Ectodermal cell (in vitro differentiated cells): ENCODE data around the gene MCM3.

Source experiments
- H3K27ac ChIP-seq: 2 replicates; pipeline ENCODE4 v1.7.0; 2013; ENCODE audit warnings: mild to moderate bottlenecking, low read depth, low read length; ENCODE audit not compliant: insufficient read depth, poor library complexity, severe bottlenecking
- H3K27me3 ChIP-seq: 2 replicates; pipeline ENCODE4 v1.7.0; 2013; ENCODE audit warnings: mild to moderate bottlenecking, low read length; ENCODE audit not compliant: insufficient read depth, control insufficient read depth, poor library complexity, severe bottlenecking
- H3K36me3 ChIP-seq: one replicate; pipeline ENCODE4 v1.7.0; 2013; ENCODE audit warnings: low read length; ENCODE audit not compliant: control insufficient read depth, insufficient read depth
- H3K4me1 ChIP-seq: one replicate; pipeline ENCODE4 v1.7.0; 2013; ENCODE audit warnings: low read length; ENCODE audit not compliant: control insufficient read depth, insufficient read depth
- H3K4me3 ChIP-seq: 2 replicates; pipeline ENCODE4 v1.7.0; 2013; ENCODE audit warnings: low read depth, low read length, control low read depth; ENCODE audit not compliant: insufficient read depth
- H3K9me3 ChIP-seq: 2 replicates; pipeline ENCODE4 v1.7.0; 2013; ENCODE audit warnings: mild to moderate bottlenecking, low read length, moderate library complexity; ENCODE audit not compliant: control insufficient read depth
- WGBS, 2 experiments: methylation state at CpG; one replicate each; pipeline ENCODE4 v1.1.7; 2013; ENCODE audit warnings: missing lambda C conversion rate in 2 of 2; 5-methylcytosine and 5-hydroxymethylcytosine counted together

The MCM3 gene

GRCh38 chr6:52284131-52284459 lies 447 bp downstream of the MCM3 start:
- Histone ChIP-seq H3K9me3 (no peaks in the 10 kb centered on the region), H3K27ac (peak overlapping the region; percentile 93), H3K36me3 (peaks cover 36% of the 10 kb centered on the region), H3K4me1 (peaks cover 11% of the 10 kb centered on the region), H3K27me3 (no peaks in the 10 kb centered on the region), H3K4me3 (peak overlapping the region; percentile 84)
- 0 to 1% methylated on average over 14 of the region's 14 CpGs for WGBS, 2 experiments

GRCh38 chr6:52283111-52283510 lies 1.4 kb downstream of the MCM3 start:
- peaks cover 46% of the 10 kb centered on the region for H3K36me3 ChIP-seq
- no peaks in the 10 kb centered on the region for H3K27me3 ChIP-seq
- peak overlapping the region; percentile 84 for H3K4me3 ChIP-seq
- no peak overlapping the region for H3K27ac ChIP-seq
- peaks cover 11% of the 10 kb centered on the region for H3K4me1 ChIP-seq
- 72 to 74% methylated on average over 6 of the region's 6 CpGs for WGBS, 2 experiments
- H3K9me3 ChIP-seq = no peaks in the 10 kb centered on the region

DNA sequence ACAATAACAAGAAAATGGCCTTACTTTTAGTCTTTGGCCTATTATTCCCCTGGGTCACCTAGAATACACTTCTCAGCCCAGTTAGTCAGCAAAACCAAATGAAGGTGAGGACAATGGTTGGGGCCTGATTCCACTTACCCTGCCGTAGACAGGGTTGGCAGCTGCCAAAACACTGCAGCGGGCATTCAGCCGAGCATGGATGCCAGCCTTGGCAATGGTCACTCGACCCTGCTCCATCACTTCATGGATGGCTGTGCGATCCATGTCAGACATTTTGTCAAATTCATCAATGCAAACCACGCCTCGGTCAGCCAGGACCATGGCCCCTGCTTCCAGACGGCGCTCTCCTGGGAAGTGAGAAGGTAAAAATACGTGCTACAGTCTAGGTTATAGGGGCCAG lies 8.4 kb downstream of the MCM3 start:
- Histone ChIP-seq H3K9me3 (no peaks in the 10 kb centered on the region), H3K4me3 (no peak overlapping the region), H3K4me1 (no peaks in the 10 kb centered on the region), H3K36me3 (peaks cover 83% of the 10 kb centered on the region), H3K27me3 (no peaks in the 10 kb centered on the region), H3K27ac (no peak overlapping the region)
- WGBS, 2 experiments = 95 to 96% methylated on average over 10 of the region's 10 CpGs

GRCh38 chr6:52271852-52272460 lies 12.6 kb downstream of the MCM3 start:
- WGBS, 2 experiments = 94 to 97% methylated on average over 8 to 9 of the region's 9 CpGs
- H3K9me3 ChIP-seq = no peaks in the 10 kb centered on the region
- H3K4me3 ChIP-seq = no peak overlapping the region
- no peaks in the 10 kb centered on the region for H3K4me1 ChIP-seq
- H3K27ac ChIP-seq = no peak overlapping the region
- peaks cover 75% of the 10 kb centered on the region for H3K36me3 ChIP-seq
- H3K27me3 ChIP-seq = no peaks in the 10 kb centered on the region

DNA sequence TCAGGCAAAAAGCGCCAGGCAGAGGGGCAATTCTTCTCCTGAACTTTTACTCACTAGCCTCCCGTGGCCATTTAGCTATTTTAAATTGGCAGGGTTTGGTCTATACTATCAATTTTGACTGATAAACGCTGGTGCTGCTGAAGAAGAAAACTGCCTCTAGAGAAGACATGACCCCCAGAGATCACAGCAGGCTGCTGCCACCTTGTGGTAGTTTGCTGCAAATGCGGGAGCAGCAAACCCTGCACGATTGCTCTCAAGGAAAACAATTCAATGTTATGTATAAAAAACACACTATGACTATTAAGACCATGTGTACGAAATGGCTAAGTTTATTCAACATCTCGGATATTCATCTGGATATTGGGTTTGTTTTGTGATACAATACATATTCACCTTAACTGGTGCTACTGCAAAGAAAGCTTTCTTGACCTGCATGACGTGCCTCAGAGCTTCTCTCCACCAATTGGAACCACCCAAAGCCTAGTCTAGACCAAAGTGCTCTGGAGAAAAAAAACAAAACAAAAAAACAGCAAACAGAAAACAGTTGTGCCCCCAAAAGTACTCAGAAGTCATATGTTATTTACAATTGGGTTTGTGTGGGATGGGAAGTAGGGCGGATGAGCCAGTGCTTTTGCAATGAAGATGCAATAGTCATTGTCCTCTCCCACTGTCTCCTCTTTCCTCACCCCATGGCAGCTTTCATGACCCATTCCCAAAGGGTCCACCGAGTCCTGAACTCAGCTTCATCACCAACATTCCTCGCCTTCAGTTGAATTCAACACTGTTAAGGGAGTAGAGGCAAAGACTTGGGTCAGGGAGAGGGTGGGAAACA lies 20.6 kb downstream of the MCM3 start:
- no peaks in the 10 kb centered on the region for H3K9me3 ChIP-seq
- no peak overlapping the region for H3K27ac ChIP-seq
- no peaks in the 10 kb centered on the region for H3K27me3 ChIP-seq
- 78 to 79% methylated on average over 8 to 11 of the region's 11 CpGs for WGBS, 2 experiments
- no peaks in the 10 kb centered on the region for H3K4me1 ChIP-seq
- peaks cover 61% of the 10 kb centered on the region for H3K36me3 ChIP-seq
- H3K4me3 ChIP-seq = no peak overlapping the region

- H3K4me1 ChIP-seq = no peaks in the 10 kb centered on the region
- no peak overlapping the region for H3K4me3 ChIP-seq
- H3K9me3 ChIP-seq = no peaks in the 10 kb centered on the region
- H3K27me3 ChIP-seq = no peaks in the 10 kb centered on the region
- 92 to 95% methylated on average over 9 of the region's 9 CpGs for WGBS, 2 experiments
- peaks cover 50% of the 10 kb centered on the region for H3K36me3 ChIP-seq
- H3K27ac ChIP-seq = no peak overlapping the region
These were observed 21.8 kb downstream of the MCM3 start for GRCh38 chr6:52262620-52263344.

DNA sequence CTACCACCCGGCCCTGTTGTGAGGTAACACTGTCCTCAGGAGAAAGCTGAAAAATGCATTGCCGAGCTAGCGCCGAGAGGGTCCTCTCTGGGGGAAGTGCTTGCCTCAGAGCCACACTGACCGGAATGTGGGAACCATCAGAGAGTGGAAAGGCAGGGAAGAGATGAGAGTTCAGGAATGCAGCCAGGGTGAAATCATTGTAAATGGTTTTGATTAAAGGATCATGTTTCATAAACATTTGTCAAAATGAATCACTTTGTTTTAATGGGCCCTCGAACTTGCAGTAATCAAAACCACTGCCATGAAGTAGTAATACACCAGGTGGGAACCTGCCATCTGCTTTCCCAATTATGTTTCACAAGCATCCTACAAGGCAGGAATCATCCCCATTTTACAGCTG lies 23.3 kb downstream of the MCM3 start:
- Histone ChIP-seq H3K9me3 (no peaks in the 10 kb centered on the region), H3K36me3 (peaks cover 40% of the 10 kb centered on the region), H3K4me1 (no peaks in the 10 kb centered on the region), H3K4me3 (no peak overlapping the region), H3K27ac (no peak overlapping the region), H3K27me3 (no peaks in the 10 kb centered on the region)
- 93 to 96% methylated on average over 6 of the region's 6 CpGs for WGBS, 2 experiments

GRCh38 chr6:52260634-52261033 lies 23.9 kb downstream of the MCM3 start:
- WGBS, 2 experiments = 93 to 94% methylated on average over 3 of the region's 3 CpGs
- Histone ChIP-seq H3K4me3 (no peak overlapping the region), H3K27ac (no peak overlapping the region), H3K36me3 (peaks cover 35% of the 10 kb centered on the region), H3K4me1 (no peaks in the 10 kb centered on the region), H3K27me3 (no peaks in the 10 kb centered on the region), H3K9me3 (no peaks in the 10 kb centered on the region)

- Histone ChIP-seq H3K4me1 (no peaks in the 10 kb centered on the region), H3K9me3 (no peaks in the 10 kb centered on the region), H3K36me3 (no peaks in the 10 kb centered on the region), H3K27me3 (no peaks in the 10 kb centered on the region), H3K4me3 (no peak overlapping the region), H3K27ac (no peak overlapping the region)
- 100% methylated on average over 2 of the region's 2 CpGs for WGBS, 2 experiments
These were observed 29.1 kb downstream of the MCM3 start for GRCh38 chr6:52255434-52255833.

DNA sequence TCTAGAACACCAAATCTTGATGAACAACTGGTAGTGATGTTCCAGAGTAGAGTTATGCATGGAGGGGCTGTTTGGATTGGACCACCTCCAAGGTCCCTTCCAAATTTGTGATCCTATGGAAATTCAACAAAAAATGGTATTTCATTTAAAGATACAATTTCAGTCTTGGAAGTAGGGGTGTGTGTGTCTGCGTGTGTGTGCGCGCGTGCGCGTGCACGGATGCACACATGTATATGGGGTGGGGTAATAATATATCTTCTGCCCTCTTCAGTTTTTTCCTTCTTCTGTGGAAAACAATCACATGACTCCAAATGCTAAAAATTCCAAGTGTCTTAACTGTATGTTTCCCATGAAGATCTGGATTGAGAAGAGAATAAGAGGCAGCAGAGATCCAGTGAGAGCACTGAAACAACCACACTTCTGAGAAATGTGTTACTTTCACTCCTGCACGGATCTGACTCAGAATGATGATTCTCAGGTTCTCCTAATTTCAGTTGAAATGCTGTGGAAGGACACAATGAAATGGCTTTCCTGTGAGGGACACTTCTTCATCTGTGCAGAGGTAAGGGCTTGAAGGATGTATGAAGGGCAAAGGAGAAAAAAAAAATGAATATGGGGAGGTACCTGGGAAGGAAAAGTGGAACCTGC lies 29.7 kb downstream of the MCM3 start:
- Histone ChIP-seq H3K36me3 (no peaks in the 10 kb centered on the region), H3K9me3 (no peaks in the 10 kb centered on the region), H3K4me1 (no peaks in the 10 kb centered on the region), H3K27ac (no peak overlapping the region), H3K27me3 (no peaks in the 10 kb centered on the region), H3K4me3 (no peak overlapping the region)
- 96 to 97% methylated on average over 2 to 8 of the region's 8 CpGs for WGBS, 2 experiments
